Measurements from ENCODE around the gene ATG13. TPM values are rescaled to one million over a fixed set of nuclear protein-coding genes. Genes with fewer than 3 reads are reported as not detected.

ATG13 gene
- total RNA-seq, 2 donors from 2014 or later: 96.4 to 130 TPM

GRCh38 chr11:46661836-46662235 lies 44.5 kb downstream of the ATG13 start:
- H3K27ac Mint-ChIP-seq: no peak overlapping the region

DNA sequence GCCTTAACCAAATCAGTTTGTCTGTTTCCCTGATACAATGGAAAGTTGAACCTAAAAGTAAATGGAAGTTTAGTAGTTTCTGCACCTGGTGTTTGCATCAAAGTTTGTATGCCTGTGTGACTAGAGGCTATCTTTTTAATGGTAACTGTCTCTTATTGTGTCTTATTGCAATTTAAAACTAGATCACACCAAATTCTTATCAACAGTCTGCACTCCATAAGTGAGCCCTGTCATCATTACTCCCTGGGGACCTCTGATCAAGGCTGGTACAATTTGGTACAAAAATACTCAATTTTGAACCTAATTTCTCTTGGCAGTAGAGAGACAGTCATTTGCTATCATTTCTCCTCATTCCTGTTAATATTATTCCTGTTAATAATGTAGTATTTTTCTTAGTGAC lies 45.0 kb downstream of the ATG13 start:
- no peak for TF ChIP-seq CTCF (conservative IDR thresholded peaks at IDR 0.05)
- Mint-ChIP-seq H3K27ac (no peak overlapping the region), H3K36me3 (ENCODE audit: low read depth) (peaks cover 81% of the 10 kb centered on the region), H3K4me3 (no peak overlapping the region), H3K4me1 (peaks cover 20% of the 10 kb centered on the region), H3K27me3 (ENCODE audit: insufficient read depth) (no peaks in the 10 kb centered on the region), H3K9me3 (no peaks in the 10 kb centered on the region)
- no peak for DNase-seq
- H3K9me3 ChIP-seq (ENCODE audit: control insufficient read depth, low read length): no peaks in the 10 kb centered on the region
- H3K36me3 ChIP-seq (ENCODE audit: control insufficient read depth, insufficient read depth, low read length): peaks cover 69% of the 10 kb centered on the region
- H3K4me3 ChIP-seq (ENCODE audit: low read length): no peak overlapping the region
- H3K27ac ChIP-seq (ENCODE audit: low read depth, low read length): no peak overlapping the region
- H3K4me1 ChIP-seq (ENCODE audit: control insufficient read depth, insufficient read depth, low read length): peaks cover 13% of the 10 kb centered on the region
- H3K9ac ChIP-seq (ENCODE audit: extremely low read depth, low read length, poor library complexity, severe bottlenecking): no peak overlapping the region
- H3K27me3 ChIP-seq (ENCODE audit: control insufficient read depth, insufficient read depth, low read length, poor library complexity, severe bottlenecking): no peaks in the 10 kb centered on the region

More at GRCh38 chr11:46661836-46662235, 44.5 kb downstream of the ATG13 start:
- Histone ChIP-seq H3K27me3 (ENCODE audit: control insufficient read depth, insufficient read depth, low read length, poor library complexity, severe bottlenecking) (no peaks in the 10 kb centered on the region), H3K36me3 (ENCODE audit: control insufficient read depth, insufficient read depth, low read length) (peaks cover 69% of the 10 kb centered on the region), H3K4me3 (ENCODE audit: low read length) (no peak overlapping the region), H3K27ac (ENCODE audit: low read depth, low read length) (no peak overlapping the region), H3K9ac (ENCODE audit: extremely low read depth, low read length, poor library complexity, severe bottlenecking) (no peak overlapping the region), H3K4me1 (ENCODE audit: control insufficient read depth, insufficient read depth, low read length) (peaks cover 13% of the 10 kb centered on the region), H3K9me3 (ENCODE audit: control insufficient read depth, low read length) (no peaks in the 10 kb centered on the region)
- peaks cover 20% of the 10 kb centered on the region for H3K4me1 Mint-ChIP-seq
- peaks cover 81% of the 10 kb centered on the region for H3K36me3 Mint-ChIP-seq (ENCODE audit: low read depth)
- DNase-seq: no peak
- no peak for TF ChIP-seq CTCF (conservative IDR thresholded peaks at IDR 0.05)
- no peaks in the 10 kb centered on the region for H3K9me3 Mint-ChIP-seq
- no peak overlapping the region for H3K4me3 Mint-ChIP-seq
- H3K27me3 Mint-ChIP-seq (ENCODE audit: insufficient read depth): no peaks in the 10 kb centered on the region

- Histone ChIP-seq H3K9ac (ENCODE audit: extremely low read depth, low read length, poor library complexity, severe bottlenecking) (no peak overlapping the region), H3K4me3 (ENCODE audit: low read length) (no peak overlapping the region), H3K27me3 (ENCODE audit: control insufficient read depth, insufficient read depth, low read length, poor library complexity, severe bottlenecking) (no peaks in the 10 kb centered on the region), H3K36me3 (ENCODE audit: control insufficient read depth, insufficient read depth, low read length) (peaks cover 69% of the 10 kb centered on the region), H3K4me1 (ENCODE audit: control insufficient read depth, insufficient read depth, low read length) (peaks cover 13% of the 10 kb centered on the region), H3K9me3 (ENCODE audit: control insufficient read depth, low read length) (no peaks in the 10 kb centered on the region), H3K27ac (ENCODE audit: low read depth, low read length) (no peak overlapping the region)
- H3K36me3 Mint-ChIP-seq (ENCODE audit: low read depth): peaks cover 79% of the 10 kb centered on the region
- 89 to 100% methylated on average over 4 of the region's 4 CpGs for WGBS, 2 experiments (ENCODE audit: insufficient coverage in 1 of 2, insufficient read length in 1 of 2)
- H3K9me3 Mint-ChIP-seq: no peaks in the 10 kb centered on the region
- H3K4me1 Mint-ChIP-seq: peaks cover 20% of the 10 kb centered on the region
- H3K27me3 Mint-ChIP-seq (ENCODE audit: insufficient read depth): no peaks in the 10 kb centered on the region
- H3K4me3 Mint-ChIP-seq: no peak overlapping the region
- no peak for TF ChIP-seq CTCF (conservative IDR thresholded peaks at IDR 0.05)
- no peak for DNase-seq
- H3K27ac Mint-ChIP-seq: peak overlapping the region; percentile 73
Observed at GRCh38 chr11:46663277-46663940, 46.1 kb downstream of the ATG13 start.

All from endodermal cell (in vitro differentiated cells).